ENCODE measurements around the gene MSI2. TPM values are rescaled to one million over a fixed set of nuclear protein-coding genes. Genes with fewer than 3 reads are reported as not detected.

Gene MSI2
- total RNA-seq, 1 donor from 2014 or later, result 33.8 TPM

GRCh38 chr17:57570724-57571344, 314.5 kb downstream of the MSI2 start:
- no peak for DNase-seq (ENCODE audit: low read depth)
- Histone ChIP-seq H3K27me3 (ENCODE audit: control insufficient read depth, insufficient read depth, low read length) (no peaks in the 10 kb centered on the region), H3K4me3 (ENCODE audit: low read depth, low read length) (no peak overlapping the region), H3K36me3 (ENCODE audit: control insufficient read depth, insufficient read depth, low read length) (no peaks in the 10 kb centered on the region)
- TF ChIP-seq CTCF (IDR thresholded peaks at IDR 0.05; ENCODE audit: insufficient read depth, low read length, poor library complexity, severe bottlenecking), result no peak

GRCh38 chr17:57572062-57572461, 315.7 kb downstream of the MSI2 start:
- no peak for TF ChIP-seq CTCF (IDR thresholded peaks at IDR 0.05; ENCODE audit: insufficient read depth, low read length, poor library complexity, severe bottlenecking)
- Histone ChIP-seq H3K4me3 (ENCODE audit: low read depth, low read length) (no peak overlapping the region), H3K36me3 (ENCODE audit: control insufficient read depth, insufficient read depth, low read length) (no peaks in the 10 kb centered on the region), H3K27me3 (ENCODE audit: control insufficient read depth, insufficient read depth, low read length) (no peaks in the 10 kb centered on the region)
- no peak for DNase-seq (ENCODE audit: low read depth)

- Histone ChIP-seq H3K36me3 (ENCODE audit: control insufficient read depth, insufficient read depth, low read length) (no peaks in the 10 kb centered on the region), H3K27me3 (ENCODE audit: control insufficient read depth, insufficient read depth, low read length) (no peaks in the 10 kb centered on the region), H3K4me3 (ENCODE audit: low read depth, low read length) (no peak overlapping the region)
- no peak for TF ChIP-seq CTCF (IDR thresholded peaks at IDR 0.05; ENCODE audit: insufficient read depth, low read length, poor library complexity, severe bottlenecking)
- no peak for DNase-seq (ENCODE audit: low read depth)
Measured at GRCh38 chr17:57572600-57572999, 316.3 kb downstream of the MSI2 start.

GRCh38 chr17:57574040-57574513, 317.8 kb downstream of the MSI2 start:
- no peak for TF ChIP-seq CTCF (IDR thresholded peaks at IDR 0.05; ENCODE audit: insufficient read depth, low read length, poor library complexity, severe bottlenecking)
- no peak for DNase-seq (ENCODE audit: low read depth)
- Histone ChIP-seq H3K4me3 (ENCODE audit: low read depth, low read length) (no peak overlapping the region), H3K27me3 (ENCODE audit: control insufficient read depth, insufficient read depth, low read length) (no peaks in the 10 kb centered on the region), H3K36me3 (ENCODE audit: control insufficient read depth, insufficient read depth, low read length) (no peaks in the 10 kb centered on the region)

GRCh38 chr17:57576744-57577143, 320.4 kb downstream of the MSI2 start:
- Histone ChIP-seq H3K4me3 (ENCODE audit: low read depth, low read length) (no peak overlapping the region), H3K27me3 (ENCODE audit: control insufficient read depth, insufficient read depth, low read length) (no peaks in the 10 kb centered on the region), H3K36me3 (ENCODE audit: control insufficient read depth, insufficient read depth, low read length) (no peaks in the 10 kb centered on the region)
- DNase-seq (ENCODE audit: low read depth), result no peak
- no peak for TF ChIP-seq CTCF (IDR thresholded peaks at IDR 0.05; ENCODE audit: insufficient read depth, low read length, poor library complexity, severe bottlenecking)
